Panc1 (cell line): ENCODE results near the gene CACUL1. TPM values are rescaled to one million over a fixed set of nuclear protein-coding genes. Genes with fewer than 3 reads are reported as not detected.

Experiments used
- ATAC-seq: fragments of 200-7000 bp; cut with Tn5 transposase; 2 replicates; pipeline ENCODE4 v1.9.1; 2020; ENCODE audit warnings: mild to moderate bottlenecking, moderate library complexity
- BruUV-seq: library from RNA; stranded (reverse); fragments of 400-500 nt; replicated peaks from 2 replicates; lab custom pipeline; 2021; lab: Mats Ljungman, UMichigan
- CTCF ChIA-PET: fragments of 300-600 bp; sonication (Branson Sonifier 250); formaldehyde crosslinking; loops from one replicate; lab custom pipeline; 2022; ENCODE audit warnings: antibody characterized with exemption; lab: Charles Lee
- POLR2A ChIA-PET: fragments of 300-600 bp; sonication (Branson Sonifier 250); formaldehyde crosslinking; loops from one replicate; lab custom pipeline; 2022; ENCODE audit warnings: antibody characterized with exemption; lab: Charles Lee
- DNase-seq: peaks from one replicate; pipeline ENCODE4 v3.0.0-alpha.2; 2010; ENCODE audit warnings: low read depth, low spot score
- H3K27ac ChIP-seq: 2 replicates; pipeline ENCODE4 v1.5.1; 2011; ENCODE audit warnings: mild to moderate bottlenecking, low read length, inconsistent platforms
- H3K27me3 ChIP-seq: fragments of 200-500 bp; sonication (Bioruptor generic); 2 replicates; pipeline ENCODE4 v1.6.0; 2014; ENCODE audit warnings: low read length, inconsistent platforms; ENCODE audit not compliant: control insufficient read depth, insufficient read depth
- H3K36me3 ChIP-seq: fragments of 200-500 bp; sonication (Bioruptor generic); 2 replicates; pipeline ENCODE4 v1.5.1; 2014; ENCODE audit warnings: inconsistent platforms, mild to moderate bottlenecking, low read length, moderate library complexity; ENCODE audit not compliant: control insufficient read depth, insufficient read depth
- H3K4me1 ChIP-seq: 2 replicates; pipeline ENCODE4 v1.5.1; 2011; ENCODE audit warnings: inconsistent platforms, mild to moderate bottlenecking, low read length, moderate library complexity; ENCODE audit not compliant: control insufficient read depth, insufficient read depth
- H3K4me3 ChIP-seq, 2 experiments: 2 replicates each; pipeline ENCODE4 v1.5.1; 2011 to 2012; ENCODE audit warnings: low read depth in 2 of 2, low read length in 2 of 2, mild to moderate bottlenecking in 2 of 2, inconsistent platforms in 1 of 2, moderate library complexity in 1 of 2
- H3K9me3 ChIP-seq: fragments of 200-500 bp; sonication (Bioruptor generic); 2 replicates; pipeline ENCODE4 v1.5.1; 2014; ENCODE audit warnings: low read depth, mild to moderate bottlenecking, inconsistent platforms, low read length, moderate library complexity; ENCODE audit not compliant: control insufficient read depth, insufficient read depth
- CTCF ChIP-seq: fragments of 450-650 bp; IDR thresholded peaks from 2 replicates; pipeline ENCODE4 v1.5.1; 2017; ENCODE audit warnings: mild to moderate bottlenecking
- POLR2AphosphoS5 ChIP-seq: IDR thresholded peaks from 2 replicates; pipeline ENCODE4 v1.6.1; 2012; ENCODE audit warnings: mild to moderate bottlenecking, low read depth, low read length, moderate library complexity
- REST ChIP-seq, 2 experiments: IDR thresholded peaks; 2 replicates each; pipeline ENCODE4 v1.6.1; 2011 to 2012; ENCODE audit warnings: low read depth in 2 of 2, control low read depth in 1 of 2, low read length in 1 of 2, mild to moderate bottlenecking in 1 of 2, moderate library complexity in 1 of 2; ENCODE audit not compliant: insufficient read depth in 1 of 2
- SIN3A ChIP-seq: IDR thresholded peaks from 2 replicates; pipeline ENCODE4 v1.6.1; 2012; ENCODE audit warnings: low read depth, mild to moderate bottlenecking, low read length, moderate library complexity, borderline replicate concordance; ENCODE audit not compliant: insufficient read depth
- TCF7L2 ChIP-seq: IDR thresholded peaks from 2 replicates; pipeline ENCODE4 v1.6.1; 2011; ENCODE audit warnings: mild to moderate bottlenecking, low read depth, low read length, inconsistent platforms
- in situ Hi-C: cut with HindIII; loops from 2 replicates; pipeline ENCODE4 v1.10.0; 2016; ENCODE audit warnings: low sequenced_read_pairs, low pct_unique_long_range_greater_than_20kb
- intact Hi-C: fragments of 100-400 bp; cut with micrococcal nuclease; formaldehyde crosslinking; loops from one replicate; pipeline ENCODE4 v1.10.0; 2022; ENCODE audit not compliant: unreplicated experiment
- total RNA-seq: library from RNA; stranded (reverse); gene quantifications from one replicate; pipeline ENCODE4 v1.2.1, GENCODE V29; 2021; ENCODE audit not compliant: unreplicated experiment

The CACUL1 gene
- total RNA-seq, 1 experiment from 2014 or later: 44.1 TPM

GRCh38 chr10:118635674-118636402, 118.9 kb downstream of the CACUL1 start:
- TF ChIP-seq REST (IDR thresholded peaks at IDR 0.05; ENCODE audit: insufficient read depth in 1 of 2, low read depth in 2 of 2, low read length in 1 of 2) (no peak), POLR2AphosphoS5 (no peak), TCF7L2 (no peak), CTCF (no peak), SIN3A (no peak)
- Histone ChIP-seq H3K36me3 (no peaks in the 10 kb centered on the region), H3K27me3 (peaks cover 20% of the 10 kb centered on the region), H3K9me3 (no peaks in the 10 kb centered on the region), H3K27ac (no peak overlapping the region), H3K4me3 (no peak overlapping the region), H3K4me1 (no peaks in the 10 kb centered on the region)
- no peak for DNase-seq
- CTCF ChIA-PET: no interaction called here
- BruUV-seq: no TSS peak
- in situ Hi-C loops: no loop called here
- ATAC-seq: no peak
- intact Hi-C loops: no loop called here
- POLR2A ChIA-PET: no interaction called here

- no peaks in the 10 kb centered on the region for H3K4me1 ChIP-seq
- ChIA-PET POLR2A (interaction anchor here (0.5 kb wide), 1 partner anchor 70 kb away, joined by 3 read pairs; no protein-coding TSS in a partner anchor), CTCF (no interaction called here)
- intact Hi-C loops (no loop called here), in situ Hi-C loops (no loop called here)
- H3K36me3 ChIP-seq: no peaks in the 10 kb centered on the region
- no peak overlapping the region for H3K27ac ChIP-seq
- peaks cover 16% of the 10 kb centered on the region for H3K27me3 ChIP-seq
- no peak for TF ChIP-seq TCF7L2
- TF ChIP-seq SIN3A: no peak
- TF ChIP-seq POLR2AphosphoS5: no peak
- no peak for TF ChIP-seq CTCF
- no peak for TF ChIP-seq REST (IDR thresholded peaks at IDR 0.05; ENCODE audit: insufficient read depth in 1 of 2, low read depth in 2 of 2, low read length in 1 of 2)
- no peaks in the 10 kb centered on the region for H3K9me3 ChIP-seq
- H3K4me3 ChIP-seq: no peak overlapping the region
- no peak for ATAC-seq
- no TSS peak for BruUV-seq
- no peak for DNase-seq
Observed at GRCh38 chr10:118633786-118634185, 121.0 kb downstream of the CACUL1 start.
